Activated CD8-positive, alpha-beta memory T cell treated with anti-CD3 and anti-CD28 coated beads, Interleukin-2, amount 50 U/mL, for 4 hours (primary cell): ENCODE data around the gene ZMYM2.

ENCODE experiments used
- DNase-seq: peaks from one replicate; pipeline ENCODE4 v3.0.0-alpha.2; 2020

The ZMYM2 gene

GRCh38 chr13:20109037-20109436 lies 150.5 kb downstream of the ZMYM2 start:
- no peak for DNase-seq

DNA sequence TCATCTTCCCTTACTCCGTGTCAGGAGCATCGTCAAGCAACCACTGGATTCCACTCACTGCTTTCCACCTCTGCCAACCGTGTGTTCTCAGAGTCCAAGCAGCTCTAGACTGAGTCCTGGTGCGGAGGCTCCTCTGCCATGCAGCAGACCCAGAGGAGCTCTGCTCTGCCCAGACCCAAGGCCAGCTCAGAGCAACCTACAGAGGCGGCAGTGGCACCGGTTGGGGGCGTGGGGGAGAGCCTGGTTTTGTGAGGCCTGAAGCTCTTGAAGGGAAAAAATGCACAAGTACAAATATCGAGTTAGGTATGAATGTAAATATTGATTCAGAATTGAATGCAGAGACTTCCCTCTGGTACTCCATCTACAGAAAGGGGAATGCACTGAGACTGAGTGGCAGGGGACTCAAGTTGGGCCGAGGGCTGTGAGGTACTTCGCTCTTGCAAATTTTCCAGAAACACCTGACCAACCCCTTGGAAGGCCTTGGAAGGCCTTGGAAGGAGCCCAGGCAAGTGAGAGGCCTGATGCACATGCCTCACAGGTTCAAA lies 155.6 kb downstream of the ZMYM2 start:
- DNase-seq = no peak

GRCh38 chr13:20116213-20116612 lies 157.7 kb downstream of the ZMYM2 start:
- DNase-seq = no peak

DNA sequence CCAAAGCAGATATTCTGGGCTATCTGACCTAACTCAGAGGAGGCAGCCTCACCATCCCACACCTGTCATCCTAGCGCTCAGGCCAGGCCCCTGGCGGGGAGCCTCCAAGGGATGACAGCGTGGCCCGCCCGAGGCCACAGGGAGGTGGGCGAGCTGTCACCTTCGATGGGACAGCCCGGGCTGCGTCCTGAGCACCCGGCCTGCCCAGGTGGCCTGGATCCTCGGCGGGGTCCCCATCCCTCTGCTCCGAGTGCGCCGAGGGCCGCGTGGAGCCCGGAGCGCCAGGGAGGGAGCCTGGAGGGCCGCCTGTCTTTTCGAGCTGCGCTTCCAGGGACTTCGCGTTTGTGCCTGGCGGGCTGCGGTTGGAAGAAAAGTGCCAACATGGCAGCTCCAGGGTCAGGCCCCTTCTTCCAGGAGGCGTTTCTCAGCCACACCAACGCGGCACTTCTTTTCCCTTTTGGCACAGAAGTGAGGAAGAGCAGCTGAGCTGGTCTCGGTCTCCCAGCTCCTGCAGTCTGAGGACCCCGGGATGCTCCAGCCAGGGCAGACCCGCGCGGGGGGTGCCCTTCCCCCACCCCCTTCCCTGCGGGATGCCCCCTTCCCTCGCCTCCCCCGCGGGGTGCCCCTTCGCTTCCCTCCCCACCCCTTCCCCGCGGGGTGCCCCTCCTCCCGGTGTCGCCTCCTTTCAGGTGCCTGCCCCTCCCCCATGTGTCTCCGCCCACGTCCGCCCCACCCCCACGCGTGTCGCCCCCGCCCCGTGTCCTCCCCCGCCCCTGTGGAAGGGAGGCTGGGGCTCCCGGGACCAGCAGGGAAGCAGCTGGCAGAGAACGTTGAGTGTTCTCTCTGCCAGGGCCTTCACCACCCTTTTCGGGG lies 160.0 kb downstream of the ZMYM2 start:
- peak; percentile 49 for DNase-seq

- no peak for DNase-seq
Measured at GRCh38 chr13:20119960-20120359, 161.4 kb downstream of the ZMYM2 start.

- DNase-seq = no peak
Measured at GRCh38 chr13:20121159-20121525, 162.6 kb downstream of the ZMYM2 start.

- no peak for DNase-seq
Measured at GRCh38 chr13:20124303-20124702, 165.8 kb downstream of the ZMYM2 start.

- DNase-seq = no peak
Measured at GRCh38 chr13:20125129-20125782, 166.7 kb downstream of the ZMYM2 start.

DNA sequence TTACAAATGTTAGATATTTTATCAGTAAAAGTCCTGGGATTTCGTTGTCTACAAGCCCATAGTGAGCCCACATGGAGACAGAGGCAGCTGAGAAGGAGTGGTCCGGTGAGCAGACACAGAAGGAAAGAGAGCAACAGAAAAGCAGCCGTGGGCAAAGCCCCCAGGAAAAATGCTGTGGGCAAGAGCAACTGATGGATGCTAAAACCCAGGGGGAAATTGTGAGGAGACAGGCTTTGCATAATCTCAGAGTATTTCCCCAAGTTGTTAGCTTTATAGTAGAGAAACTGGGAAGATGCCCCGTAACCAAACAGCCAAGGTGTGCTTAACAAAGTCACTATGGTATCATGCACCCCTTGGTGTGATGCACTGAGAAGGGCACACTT lies 167.2 kb downstream of the ZMYM2 start:
- no peak for DNase-seq

- DNase-seq = no peak
Measured at GRCh38 chr13:20126541-20127261, 168.2 kb downstream of the ZMYM2 start.

GRCh38 chr13:20127262-20127561 lies 168.7 kb downstream of the ZMYM2 start:
- DNase-seq = no peak

DNA sequence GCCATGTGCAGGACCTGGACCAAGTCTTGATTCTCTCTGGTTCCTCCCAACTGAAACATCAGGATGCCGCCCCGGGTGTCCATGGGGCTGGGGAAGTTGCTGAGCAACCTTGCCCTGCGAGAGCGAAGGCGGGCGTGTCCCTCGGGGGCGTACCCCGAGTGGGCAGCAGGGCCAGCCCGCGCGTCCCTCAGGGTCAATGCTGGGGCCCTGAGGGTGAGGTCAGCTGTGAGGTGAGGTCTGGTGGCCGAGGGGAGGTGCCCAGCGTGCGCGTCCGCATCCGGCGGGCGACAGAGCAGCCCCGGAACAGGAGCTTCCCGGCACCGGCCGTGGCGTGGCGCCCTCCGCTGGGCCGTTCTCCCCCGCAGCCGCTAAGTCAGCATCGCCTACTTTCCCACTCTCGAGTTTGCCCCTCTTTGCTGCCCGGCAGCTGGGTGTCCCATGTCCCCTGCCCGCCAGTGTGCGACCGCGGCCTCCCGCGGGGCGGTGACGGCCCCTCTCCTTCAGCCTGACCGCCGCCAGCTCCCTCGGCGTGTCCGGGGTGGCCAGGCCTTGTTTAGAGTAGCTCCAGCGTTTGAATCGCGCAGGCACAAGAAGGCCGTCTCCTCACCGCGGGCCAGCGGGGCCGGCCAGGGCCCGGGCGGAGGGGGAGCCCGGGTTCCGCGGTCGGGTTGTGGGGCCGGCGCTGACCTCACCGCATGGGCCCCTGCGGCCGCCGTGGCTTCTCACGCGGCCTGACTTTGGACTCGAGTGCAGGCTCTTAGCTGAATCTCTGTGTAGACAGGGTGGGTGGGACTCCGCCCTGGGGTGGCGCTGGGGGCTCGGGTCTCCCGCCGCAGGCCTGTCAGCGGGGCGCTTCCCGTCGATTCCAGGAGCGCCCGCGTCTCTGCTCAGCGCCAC lies 169.3 kb downstream of the ZMYM2 start:
- peak; percentile 43 for DNase-seq

- no peak for DNase-seq
Measured at GRCh38 chr13:20128459-20128931, 170.0 kb downstream of the ZMYM2 start.

DNA sequence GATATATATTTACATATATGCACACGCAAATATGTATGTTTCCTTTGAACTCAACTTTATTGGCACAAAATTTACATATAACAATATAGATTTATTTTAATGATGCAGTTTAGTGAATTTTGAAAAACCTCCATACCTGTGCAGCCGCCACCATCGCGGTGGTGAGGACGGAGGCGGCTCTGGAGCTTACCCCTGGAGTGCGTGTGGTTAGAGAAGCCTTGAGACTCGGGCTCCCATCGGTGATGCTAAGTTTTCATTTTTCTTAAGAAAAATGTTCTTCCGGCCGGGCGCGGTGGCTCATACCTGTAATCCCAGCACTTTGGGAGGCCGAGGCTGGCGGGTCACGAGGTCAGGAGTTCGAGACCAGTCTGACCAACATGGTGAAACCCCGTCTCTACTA lies 170.5 kb downstream of the ZMYM2 start:
- DNase-seq = no peak

- no peak for DNase-seq
Measured at GRCh38 chr13:20130012-20130411, 171.5 kb downstream of the ZMYM2 start.

GRCh38 chr13:20130652-20131051 lies 172.1 kb downstream of the ZMYM2 start:
- DNase-seq = no peak

DNA sequence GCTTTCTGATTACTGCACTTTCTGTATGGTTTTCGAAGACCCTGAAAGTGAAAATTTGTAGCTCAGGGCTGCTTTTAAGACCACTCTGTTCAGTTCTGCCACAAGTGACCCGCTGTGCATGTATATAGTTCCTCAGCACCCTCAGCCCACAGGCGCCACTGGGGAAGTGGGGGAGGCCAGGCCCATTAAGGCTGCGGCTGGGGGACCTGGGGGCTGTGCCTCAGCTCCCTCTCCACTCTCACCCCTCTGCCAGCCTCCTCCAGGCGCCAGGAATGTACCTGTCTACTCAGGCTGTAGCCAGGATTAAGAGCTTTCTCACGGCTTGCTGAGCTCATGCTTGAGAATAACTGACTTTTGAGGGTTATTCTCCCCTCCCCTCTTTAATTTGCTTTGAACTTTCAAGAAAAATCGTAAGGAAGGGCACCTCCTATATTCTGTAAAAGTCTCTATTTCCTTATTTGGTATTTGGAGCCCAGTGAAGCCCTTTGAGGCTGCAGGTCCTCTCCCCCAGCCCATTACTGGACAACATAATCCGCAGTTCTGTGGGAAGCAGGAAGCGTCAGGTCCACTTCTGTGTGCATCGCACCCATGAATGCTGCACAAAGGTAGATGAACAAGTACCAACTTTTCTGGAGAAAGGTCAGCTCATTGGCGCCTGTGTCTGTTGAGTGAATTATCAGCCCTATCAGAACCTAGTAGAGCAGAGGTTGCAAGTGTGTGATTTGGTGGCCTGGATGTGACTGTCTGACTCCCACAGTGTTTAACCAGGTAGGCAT lies 172.7 kb downstream of the ZMYM2 start:
- DNase-seq = no peak

GRCh38 chr13:20132052-20132634 lies 173.6 kb downstream of the ZMYM2 start:
- no peak for DNase-seq

GRCh38 chr13:20134732-20135131 lies 176.2 kb downstream of the ZMYM2 start:
- no peak for DNase-seq

- DNase-seq = peak; percentile 40
Measured at GRCh38 chr13:20136781-20137703, 178.5 kb downstream of the ZMYM2 start.
